Left ventricle myocardium inferior (tissue), 1 donor: Measurements from ENCODE around the gene NTSR1. TPM values are rescaled to one million over a fixed set of nuclear protein-coding genes. Genes with fewer than 3 reads are reported as not detected.

ENCODE experiments used
- DNase-seq: peaks from one replicate; pipeline ENCODE4 v3.0.0-alpha.2; 2020
- H3K27ac ChIP-seq: fragments of 200-600 bp; replicated peaks from 2 replicates; pipeline ENCODE4 v1.8.0; 2021
- H3K27me3 ChIP-seq: fragments of 200-600 bp; 2 replicates; pipeline ENCODE4 v1.8.0; 2021; ENCODE audit warnings: low read depth
- H3K36me3 ChIP-seq: fragments of 200-600 bp; 2 replicates; pipeline ENCODE4 v1.8.0; 2021
- H3K4me1 ChIP-seq: fragments of 200-600 bp; 2 replicates; pipeline ENCODE4 v1.8.0; 2021
- H3K4me3 ChIP-seq: fragments of 200-600 bp; 2 replicates; pipeline ENCODE4 v1.8.0; 2021; ENCODE audit warnings: mild to moderate bottlenecking, moderate library complexity
- H3K9me3 ChIP-seq: fragments of 200-600 bp; replicated peaks from 2 replicates; pipeline ENCODE4 v1.8.0; 2021
- intact Hi-C: fragments of 100-400 bp; cut with micrococcal nuclease; formaldehyde crosslinking; loops from one replicate; pipeline ENCODE4 v1.11.0; 2022
- total RNA-seq: library from RNA; stranded (reverse); fragmentation: NEBNext Ultra II Directional; extraction: Animal tissue kit (Norgen Biotek cat#: 25700); gene quantifications from one replicate; pipeline ENCODE4 v1.2.1, GENCODE V29; 2021
- TF ChIP-seq, protein P1 (sequence below): fragments of 200-600 bp; IDR thresholded peaks from 2 replicates; pipeline ENCODE4 v1.8.0; 2021; ENCODE audit warnings: antibody characterized with exemption, mild to moderate bottlenecking, borderline replicate concordance
- donor health status: DM: no; HTN: yes; CAD: no; lungs with severe emphysema.

The NTSR1 gene
- total RNA-seq, 1 donor from 2014 or later, result not detected

DNA sequence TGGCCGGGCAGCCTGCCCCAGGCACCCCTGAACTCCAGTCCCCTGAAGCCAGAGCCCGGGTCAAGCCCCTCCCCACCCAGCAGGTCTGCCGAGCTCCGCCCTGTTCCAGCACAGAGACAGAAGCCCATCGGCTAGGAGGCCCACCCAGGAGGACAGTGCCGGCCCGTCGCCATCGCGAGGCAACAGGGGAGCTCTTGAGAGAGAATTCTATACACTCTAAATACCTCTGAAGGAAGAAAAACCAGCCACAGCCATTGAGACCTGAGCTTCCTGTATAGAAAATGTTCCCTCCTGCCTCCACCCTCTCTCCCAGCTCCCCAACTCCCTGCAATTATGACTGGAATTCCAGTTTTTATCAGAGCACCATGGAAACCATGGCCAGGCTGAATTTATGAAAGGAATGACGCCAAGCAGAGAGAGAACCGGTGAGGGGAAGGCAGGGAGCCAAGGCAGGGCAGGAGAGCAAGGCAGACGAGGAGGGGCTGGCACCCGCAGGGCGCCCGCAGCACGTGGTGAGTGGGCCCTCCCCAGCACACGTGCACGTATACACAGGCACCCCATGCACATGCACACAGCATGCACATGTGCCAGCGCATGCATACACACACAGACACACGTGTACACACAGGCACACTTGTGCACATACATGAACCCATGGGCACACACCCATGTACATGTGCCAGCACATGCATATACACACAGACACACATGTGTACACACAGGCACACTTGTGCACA is 60.1 kb downstream of the NTSR1 start:
- TF ChIP-seq, protein P1, sequence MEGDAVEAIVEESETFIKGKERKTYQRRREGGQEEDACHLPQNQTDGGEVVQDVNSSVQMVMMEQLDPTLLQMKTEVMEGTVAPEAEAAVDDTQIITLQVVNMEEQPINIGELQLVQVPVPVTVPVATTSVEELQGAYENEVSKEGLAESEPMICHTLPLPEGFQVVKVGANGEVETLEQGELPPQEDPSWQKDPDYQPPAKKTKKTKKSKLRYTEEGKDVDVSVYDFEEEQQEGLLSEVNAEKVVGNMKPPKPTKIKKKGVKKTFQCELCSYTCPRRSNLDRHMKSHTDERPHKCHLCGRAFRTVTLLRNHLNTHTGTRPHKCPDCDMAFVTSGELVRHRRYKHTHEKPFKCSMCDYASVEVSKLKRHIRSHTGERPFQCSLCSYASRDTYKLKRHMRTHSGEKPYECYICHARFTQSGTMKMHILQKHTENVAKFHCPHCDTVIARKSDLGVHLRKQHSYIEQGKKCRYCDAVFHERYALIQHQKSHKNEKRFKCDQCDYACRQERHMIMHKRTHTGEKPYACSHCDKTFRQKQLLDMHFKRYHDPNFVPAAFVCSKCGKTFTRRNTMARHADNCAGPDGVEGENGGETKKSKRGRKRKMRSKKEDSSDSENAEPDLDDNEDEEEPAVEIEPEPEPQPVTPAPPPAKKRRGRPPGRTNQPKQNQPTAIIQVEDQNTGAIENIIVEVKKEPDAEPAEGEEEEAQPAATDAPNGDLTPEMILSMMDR, result no peak
- H3K27me3 ChIP-seq, result peaks cover 72% of the 10 kb centered on the region
- no peaks in the 10 kb centered on the region for H3K9me3 ChIP-seq
- H3K27ac ChIP-seq, result no peak overlapping the region
- H3K4me3 ChIP-seq, result no peak overlapping the region
- H3K36me3 ChIP-seq, result no peaks in the 10 kb centered on the region
- intact Hi-C loops, result loop anchor here (10.0 kb wide), 1 partner anchor 74 kb away; no protein-coding TSS in a partner anchor
- peaks cover 9% of the 10 kb centered on the region for H3K4me1 ChIP-seq
- DNase-seq, result no peak

DNA sequence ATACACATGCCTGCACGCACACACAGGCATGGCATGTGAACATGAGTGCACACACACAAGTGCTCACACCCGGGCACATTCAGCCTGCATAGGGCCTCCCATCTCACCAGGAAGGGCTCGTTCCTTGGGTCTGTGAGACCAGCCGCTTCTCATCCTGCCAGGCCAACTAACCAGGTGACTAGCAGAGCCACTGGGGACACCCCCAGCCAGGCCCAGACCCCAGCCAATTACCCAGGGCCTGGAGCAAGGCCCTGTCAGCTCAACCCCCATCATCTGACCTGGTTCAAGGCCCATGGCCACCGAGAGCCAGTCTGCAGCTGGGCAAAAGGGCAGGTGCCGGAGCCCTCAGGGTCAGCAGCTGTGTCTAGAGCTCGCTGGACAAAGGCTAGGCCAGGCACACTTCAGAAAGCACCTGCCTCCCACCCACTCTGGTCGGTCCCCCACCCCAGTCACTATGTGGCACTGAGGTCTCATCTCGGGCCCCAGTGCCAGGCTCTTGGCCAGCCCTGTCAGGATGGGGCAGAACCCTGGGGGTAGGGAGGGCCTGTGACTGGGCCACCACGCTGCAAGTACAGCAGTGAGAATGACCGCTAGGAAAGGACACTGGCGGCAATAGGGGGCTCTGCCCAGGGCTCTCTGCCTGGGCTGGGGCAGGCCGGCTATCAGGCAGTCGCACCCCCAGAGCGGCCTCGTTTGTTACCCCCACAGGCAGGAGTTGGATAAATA is 60.9 kb downstream of the NTSR1 start:
- Histone ChIP-seq H3K9me3 (no peaks in the 10 kb centered on the region), H3K27me3 (peaks cover 72% of the 10 kb centered on the region)

GRCh38 chr20:62770111-62770910 is 61.7 kb downstream of the NTSR1 start:
- Histone ChIP-seq H3K27me3 (peaks cover 68% of the 10 kb centered on the region), H3K9me3 (no peaks in the 10 kb centered on the region), H3K36me3 (no peaks in the 10 kb centered on the region), H3K4me1 (peaks cover 9% of the 10 kb centered on the region), H3K27ac (no peak overlapping the region), H3K4me3 (no peak overlapping the region)
- TF ChIP-seq, protein P1, result no peak
- intact Hi-C loops, result no loop called here
- DNase-seq, result peak; percentile 8

More for the DNA sequence above, 60.9 kb downstream of the NTSR1 start:
- H3K4me3 ChIP-seq, result no peak overlapping the region
- intact Hi-C loops, result loop anchor here (10.0 kb wide), 1 partner anchor 75 kb away; no protein-coding TSS in a partner anchor
- H3K27ac ChIP-seq, result no peak overlapping the region
- H3K36me3 ChIP-seq, result no peaks in the 10 kb centered on the region
- peak; percentile 5 for DNase-seq
- TF ChIP-seq, protein P1, result no peak
- H3K4me1 ChIP-seq, result peaks cover 9% of the 10 kb centered on the region

GRCh38 chr20:62770916-62771315 is 62.3 kb downstream of the NTSR1 start:
- intact Hi-C loops, result no loop called here
- peaks cover 9% of the 10 kb centered on the region for H3K4me1 ChIP-seq
- no peaks in the 10 kb centered on the region for H3K9me3 ChIP-seq
- no peak for DNase-seq
- H3K27ac ChIP-seq, result no peak overlapping the region
- H3K27me3 ChIP-seq, result peaks cover 64% of the 10 kb centered on the region
- no peaks in the 10 kb centered on the region for H3K36me3 ChIP-seq
- TF ChIP-seq, protein P1, result no peak
- no peak overlapping the region for H3K4me3 ChIP-seq

GRCh38 chr20:62771396-62772102 is 62.9 kb downstream of the NTSR1 start:
- Histone ChIP-seq H3K4me1 (peaks cover 12% of the 10 kb centered on the region), H3K27ac (no peak overlapping the region), H3K36me3 (no peaks in the 10 kb centered on the region), H3K4me3 (no peak overlapping the region), H3K27me3 (peaks cover 64% of the 10 kb centered on the region), H3K9me3 (no peaks in the 10 kb centered on the region)
- no peak for DNase-seq
- TF ChIP-seq, protein P1, result no peak
- intact Hi-C loops, result no loop called here
